HG02885 (cell line): ENCODE data around the gene AKT2.

Experiments
- ATAC-seq: cut with Tn5 transposase; IDR thresholded peaks from one replicate; pipeline ENCODE4 v1.9.1; 2021; ENCODE audit warnings: mild to moderate bottlenecking; ENCODE audit not compliant: unreplicated experiment, poor library complexity

The AKT2 gene

DNA sequence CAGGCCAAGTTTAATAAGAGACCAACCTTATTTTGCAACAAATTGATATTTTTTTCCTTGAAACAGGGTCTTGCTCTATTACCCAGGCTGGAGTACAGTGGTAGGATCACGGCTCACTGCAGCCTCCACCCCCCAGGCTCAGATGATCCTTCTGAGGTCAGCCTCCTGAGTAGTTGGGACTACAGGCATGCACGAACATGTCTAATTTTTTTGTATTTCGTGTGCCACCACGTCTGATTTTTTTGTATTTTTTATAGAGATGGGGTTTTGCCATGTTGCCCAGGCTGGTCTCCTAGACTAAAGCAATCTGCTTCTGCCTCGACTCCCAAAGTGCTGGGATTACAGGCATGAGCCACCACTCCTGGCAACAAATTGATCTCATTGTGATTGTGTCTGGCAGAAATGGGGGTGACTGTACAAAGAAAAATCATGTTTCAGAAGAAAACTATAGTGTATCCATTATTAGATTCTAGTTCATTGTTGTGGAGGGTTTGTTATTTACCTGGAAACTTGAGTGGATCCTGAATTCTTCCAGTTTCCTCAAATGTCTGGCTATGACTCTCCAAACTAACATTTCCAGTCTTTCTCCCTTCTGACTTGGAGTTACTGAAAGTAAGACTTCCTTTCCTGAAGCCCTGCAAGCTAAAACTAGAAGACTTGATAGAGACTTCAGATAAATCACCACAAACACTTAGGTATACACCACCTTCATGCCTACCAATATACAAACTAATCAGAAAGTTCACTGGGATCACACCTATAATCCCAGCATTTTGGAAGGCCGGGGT, 17.3 kb upstream of the AKT2 start:
- no peak for ATAC-seq

DNA sequence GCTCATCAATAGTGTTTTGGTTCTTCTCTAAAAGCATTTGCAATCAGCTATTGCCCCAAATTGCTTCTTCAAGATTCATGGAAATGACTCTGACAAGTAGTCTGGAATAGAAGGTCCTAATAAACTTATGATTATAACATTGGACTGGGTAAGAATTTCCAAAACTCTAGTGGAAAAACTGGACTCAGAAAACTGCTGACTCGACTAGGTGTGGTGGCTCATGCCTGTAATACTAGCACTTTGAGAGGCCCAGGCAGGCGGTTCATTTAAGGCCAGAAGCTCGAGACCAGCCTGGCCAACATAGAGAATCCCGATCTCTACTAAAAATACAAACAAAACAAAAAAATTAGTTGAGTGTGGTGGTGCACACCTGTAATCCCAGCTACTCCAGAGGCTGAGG, 15.5 kb upstream of the AKT2 start:
- no peak for ATAC-seq

DNA sequence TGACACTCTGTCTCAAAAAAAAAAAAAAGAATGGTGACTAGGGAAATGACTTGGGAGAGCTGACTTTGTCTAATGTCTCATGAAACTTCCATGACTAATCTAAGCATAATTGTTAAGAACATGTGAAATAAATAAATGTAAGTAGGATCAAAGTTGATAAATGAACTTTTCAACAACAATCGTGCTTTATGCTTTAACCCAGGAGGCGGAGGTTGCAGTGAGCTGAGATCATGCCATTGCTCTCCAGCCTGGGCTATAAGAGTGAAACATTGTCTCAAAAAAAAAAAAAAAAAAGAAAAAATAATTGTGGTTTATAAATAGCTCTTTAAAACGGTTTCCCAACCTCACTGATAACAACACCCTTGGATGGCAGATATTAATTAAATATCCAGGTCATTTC, 12.9 kb upstream of the AKT2 start:
- no peak for ATAC-seq

DNA sequence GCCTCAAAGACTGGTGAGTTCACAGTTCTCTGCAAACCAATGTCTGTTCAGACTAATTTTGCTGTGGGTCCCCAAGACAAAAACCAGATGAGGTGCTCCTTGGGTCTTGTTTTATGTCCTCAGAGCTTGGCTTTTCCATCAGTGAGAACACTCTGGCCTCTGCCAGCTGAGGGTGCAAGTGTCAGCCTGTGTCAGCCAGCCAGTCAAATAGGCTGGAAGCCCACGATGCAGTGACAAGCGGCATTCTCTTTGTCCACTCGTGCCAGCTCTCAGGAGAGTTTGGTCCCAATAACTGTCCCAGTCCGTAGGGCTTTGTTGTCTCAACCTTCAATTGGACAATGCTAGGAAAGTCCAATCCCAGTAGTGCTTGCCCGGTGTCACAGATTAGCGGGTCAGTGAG, 9.4 kb upstream of the AKT2 start:
- no peak for ATAC-seq

DNA sequence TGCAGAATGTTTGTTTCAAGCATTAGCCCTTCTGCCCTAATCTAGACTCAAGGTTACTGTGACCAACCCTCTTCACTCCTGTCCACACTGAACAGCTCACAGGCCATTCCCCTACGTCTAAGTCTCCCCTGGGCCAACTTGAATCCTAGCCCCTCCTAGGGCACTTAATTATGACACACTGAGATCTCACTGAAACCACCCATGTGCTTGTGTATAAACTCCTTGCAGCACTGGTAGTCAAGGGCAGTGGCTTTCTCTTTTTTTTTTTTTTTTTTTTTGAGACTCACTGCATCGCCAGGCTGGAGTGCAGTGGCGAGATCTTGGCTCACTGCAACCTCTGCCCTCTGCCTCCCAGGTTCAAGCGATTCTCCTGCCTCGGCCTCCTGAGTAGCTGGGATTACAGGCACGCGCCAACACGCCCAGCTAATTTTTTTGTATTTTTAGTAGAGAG, 1.9 kb upstream of the AKT2 start:
- ATAC-seq = no peak

DNA sequence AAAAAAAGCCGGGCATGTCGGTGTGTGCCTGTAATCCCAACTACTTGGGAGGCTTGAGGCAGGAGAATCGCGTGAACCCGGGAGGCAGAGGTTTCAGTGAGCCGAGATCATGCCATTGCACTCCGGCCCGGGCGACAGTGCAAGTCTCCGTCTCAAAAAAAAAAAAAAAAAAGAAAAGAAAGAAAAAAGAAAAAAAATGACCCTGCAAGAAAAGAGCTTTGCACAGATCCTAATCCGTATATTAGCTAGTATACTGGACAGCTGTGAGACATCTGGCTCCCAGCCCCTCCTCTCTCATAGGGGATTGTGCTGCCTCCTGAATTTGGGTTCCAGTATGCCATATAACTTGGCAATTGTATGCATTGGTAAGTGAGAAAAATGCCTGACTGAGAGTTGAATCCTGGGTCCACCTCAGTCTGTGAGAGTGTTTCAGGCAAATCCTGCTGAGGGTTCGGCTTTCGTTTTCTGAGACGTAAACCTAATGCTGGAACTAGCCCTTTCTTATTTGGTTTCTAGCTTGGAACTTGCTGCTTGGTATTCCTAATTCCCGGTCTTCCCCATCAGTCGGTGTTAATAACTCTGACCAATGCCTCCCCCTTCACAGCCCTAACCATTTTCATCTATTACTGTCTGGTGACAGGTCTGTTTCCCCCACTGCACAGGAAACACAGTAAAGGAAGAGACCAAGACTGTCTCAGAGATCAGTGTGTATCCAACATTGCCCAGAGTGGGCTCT, 1.3 kb upstream of the AKT2 start:
- ATAC-seq = no peak

DNA sequence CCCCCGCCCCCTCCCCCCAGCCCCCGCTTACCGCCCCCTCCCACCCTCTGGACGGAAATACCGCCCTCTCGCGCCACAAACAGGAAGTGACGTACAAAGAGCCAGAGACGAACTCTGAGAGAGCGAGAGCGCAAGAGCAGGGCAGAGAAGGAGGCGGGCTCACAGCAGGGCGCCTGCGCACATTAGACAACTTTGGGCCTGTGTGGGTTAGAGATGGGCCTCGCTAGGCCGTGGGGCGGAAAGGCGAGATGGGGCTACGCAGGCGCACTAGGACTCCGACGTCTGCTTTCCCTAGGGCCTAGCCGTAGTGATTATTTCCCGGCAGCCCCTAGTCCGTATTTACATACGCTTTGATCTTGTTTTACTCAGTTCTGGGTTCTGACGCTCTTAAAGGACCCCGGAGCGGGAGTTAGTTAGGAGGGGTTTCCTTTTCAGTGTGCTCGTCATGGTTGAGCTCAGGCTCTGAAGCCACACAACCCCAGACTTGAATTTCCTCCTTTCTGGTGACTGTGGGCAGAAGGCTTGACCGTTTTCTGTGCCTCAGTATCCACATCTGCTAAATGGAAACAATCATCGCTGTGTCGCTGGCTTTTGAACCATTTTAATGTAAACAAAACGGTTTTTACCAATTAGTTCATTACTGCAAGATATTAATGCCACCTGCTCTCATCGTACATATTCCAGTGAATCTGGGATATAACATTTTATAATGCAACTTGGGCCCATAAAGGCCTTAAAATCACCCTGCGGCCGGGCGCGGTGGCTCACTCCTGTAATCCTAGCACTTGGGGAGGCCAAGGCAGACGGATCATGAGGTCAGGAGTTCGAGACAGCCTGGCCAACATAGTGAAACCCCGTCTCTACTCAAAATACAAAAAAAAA, 449 bp upstream of the AKT2 start:
- ATAC-seq = peak; percentile 86

DNA sequence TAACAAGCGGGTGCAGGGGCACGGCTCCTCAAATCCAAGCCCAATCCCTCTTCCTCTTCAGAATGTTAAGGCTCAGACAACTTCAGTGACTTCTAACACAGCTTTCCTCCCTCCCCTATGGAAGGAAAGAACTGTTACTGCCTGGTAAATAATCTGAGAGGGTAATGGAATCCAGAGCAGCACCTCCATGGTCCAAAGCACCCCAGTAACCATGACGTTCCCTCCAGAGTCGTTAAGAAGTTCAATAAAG, 969 bp downstream of the AKT2 start:
- ATAC-seq = no peak

DNA sequence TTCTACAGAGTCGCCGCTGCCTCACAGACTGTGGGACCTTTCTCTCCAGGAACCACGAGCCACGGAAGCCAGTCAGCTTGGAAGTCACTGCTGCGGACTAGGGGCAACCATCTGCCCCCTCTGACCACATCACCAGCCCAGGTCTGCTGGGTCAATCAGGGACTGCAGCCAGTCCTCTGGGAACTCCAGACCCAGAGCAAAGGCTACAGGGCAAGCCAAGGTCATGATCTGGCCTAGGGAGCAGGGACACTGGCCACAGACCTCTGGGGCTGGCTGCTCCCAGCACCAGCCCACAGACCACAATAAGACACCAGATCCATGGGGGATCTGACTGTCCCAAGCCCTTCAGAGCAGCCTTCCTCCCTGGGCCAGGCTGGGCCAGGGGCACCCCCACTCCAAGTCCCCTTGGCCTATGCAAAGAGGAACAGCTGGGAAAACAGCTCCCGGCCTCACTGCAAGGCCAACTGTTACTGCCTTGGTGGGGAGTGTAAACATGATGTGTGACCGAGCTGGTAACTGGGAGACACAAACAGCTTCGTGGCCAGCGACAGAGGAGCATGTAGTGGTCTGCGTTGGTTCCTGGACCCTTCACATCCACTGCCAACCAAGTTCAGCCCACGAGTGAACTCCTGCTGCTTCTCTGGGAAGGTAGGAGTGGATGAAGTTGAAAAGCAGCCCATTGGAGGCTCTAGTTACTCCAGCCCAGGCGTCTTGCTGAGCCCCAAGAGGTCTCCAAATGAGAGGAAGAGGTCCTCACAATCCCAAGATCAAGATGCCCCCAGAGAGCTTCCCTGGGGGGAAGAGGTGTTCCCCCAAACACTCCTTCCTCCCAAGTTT, 1.5 kb downstream of the AKT2 start:
- no peak for ATAC-seq

DNA sequence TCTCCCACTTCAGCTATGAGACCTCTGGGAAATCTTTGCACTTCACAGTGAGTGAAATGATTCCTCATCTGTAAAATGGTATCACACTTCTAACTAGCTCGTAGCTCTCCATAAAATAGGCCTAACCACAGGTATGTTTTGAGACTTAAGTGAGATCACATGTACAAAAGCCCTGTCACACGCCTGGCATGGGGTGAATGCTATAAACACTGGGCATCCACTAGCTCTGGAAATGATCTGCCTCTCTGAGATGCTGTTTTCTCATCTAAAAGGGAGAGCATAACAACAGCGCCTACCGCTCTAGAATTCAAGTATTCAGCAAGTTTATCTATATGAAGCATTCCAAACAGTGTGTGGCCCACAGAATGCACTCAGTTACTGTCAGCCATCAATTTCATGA, 2.2 kb downstream of the AKT2 start:
- ATAC-seq = no peak

DNA sequence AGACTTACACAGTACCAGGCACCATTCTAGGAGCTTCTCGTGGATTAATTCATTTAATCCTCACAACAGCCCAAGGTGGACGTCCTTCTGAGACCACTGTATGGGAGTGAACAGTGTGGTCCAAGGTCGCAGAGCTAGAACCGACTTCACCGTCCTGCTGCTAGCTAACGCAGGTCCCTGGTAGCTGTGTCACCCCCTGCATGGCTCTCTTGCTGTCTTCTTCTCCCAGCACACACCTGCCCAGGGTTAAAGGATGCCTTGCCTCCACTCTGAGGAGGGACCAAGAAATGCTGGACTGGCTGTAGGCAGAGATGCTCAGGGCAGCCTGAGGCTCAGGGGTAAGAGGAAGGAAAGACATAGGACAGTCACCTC, 3.0 kb downstream of the AKT2 start:
- ATAC-seq = no peak

DNA sequence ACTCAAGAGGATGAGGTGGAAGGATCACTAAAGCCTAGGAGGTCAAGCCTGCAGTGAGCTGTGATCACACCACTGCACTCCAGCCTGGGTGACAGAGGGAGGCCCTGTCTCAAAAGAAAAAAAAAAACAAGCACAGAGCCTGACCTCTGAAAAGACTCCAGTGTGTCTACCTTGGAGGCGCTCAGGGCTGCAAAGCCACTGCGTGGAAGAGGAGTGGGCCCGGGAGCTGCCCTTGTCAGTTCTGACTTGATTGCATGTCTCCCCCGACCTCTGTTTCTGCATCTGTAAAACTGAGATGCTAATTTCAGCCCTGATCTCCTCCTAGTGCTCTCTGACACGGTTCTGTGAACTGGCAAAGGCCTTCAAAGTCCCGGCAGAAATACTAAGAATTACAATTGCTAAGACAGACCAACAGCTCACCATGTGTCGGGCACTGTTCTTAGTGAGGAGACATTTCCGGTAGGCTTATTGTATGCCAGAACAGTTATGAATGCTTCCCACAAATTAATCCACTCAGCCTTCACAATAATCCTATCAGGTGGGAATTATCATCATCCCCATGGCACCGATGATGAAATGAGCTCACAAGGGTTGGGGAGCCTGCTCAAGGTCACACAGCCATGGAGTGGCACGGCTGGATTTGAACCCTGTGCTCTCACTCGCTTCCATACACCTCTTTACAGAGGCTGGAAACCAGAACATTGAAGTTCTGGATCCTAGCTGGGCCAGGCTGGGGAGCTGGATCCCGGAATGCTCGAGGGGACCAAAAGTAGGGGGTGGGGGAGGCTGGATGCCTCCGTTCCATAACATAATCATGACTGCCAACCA, 3.5 kb downstream of the AKT2 start:
- no peak for ATAC-seq

DNA sequence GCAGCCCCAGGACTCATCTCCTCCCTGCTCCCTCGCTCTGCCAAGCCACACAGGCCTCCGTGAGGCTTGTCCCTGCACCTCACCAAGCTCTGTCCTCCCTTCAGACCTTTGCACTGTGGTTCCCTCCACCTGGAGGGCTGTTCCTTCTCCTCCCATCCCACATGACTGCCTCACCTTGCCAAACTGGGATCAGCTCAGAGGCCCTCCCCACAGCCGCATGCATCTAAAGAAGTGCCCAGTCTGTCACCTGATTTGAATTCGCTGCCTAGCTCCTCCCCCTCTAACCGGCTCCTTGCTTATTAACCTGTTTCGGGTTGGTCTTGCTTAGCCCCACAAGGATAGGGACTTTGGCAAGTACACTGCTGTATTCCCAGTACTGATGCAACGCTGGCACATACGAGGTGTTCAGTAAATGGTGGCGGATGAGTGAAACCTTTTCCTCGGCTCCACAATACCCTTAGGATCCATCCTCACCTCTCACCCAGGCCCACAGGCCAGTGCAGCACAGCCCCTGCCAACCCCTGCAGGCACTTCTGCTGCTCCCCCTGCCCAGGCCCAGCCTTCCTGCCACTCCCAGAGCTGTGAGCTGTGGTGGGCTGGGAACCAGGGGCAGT, 4.4 kb downstream of the AKT2 start:
- ATAC-seq = no peak

DNA sequence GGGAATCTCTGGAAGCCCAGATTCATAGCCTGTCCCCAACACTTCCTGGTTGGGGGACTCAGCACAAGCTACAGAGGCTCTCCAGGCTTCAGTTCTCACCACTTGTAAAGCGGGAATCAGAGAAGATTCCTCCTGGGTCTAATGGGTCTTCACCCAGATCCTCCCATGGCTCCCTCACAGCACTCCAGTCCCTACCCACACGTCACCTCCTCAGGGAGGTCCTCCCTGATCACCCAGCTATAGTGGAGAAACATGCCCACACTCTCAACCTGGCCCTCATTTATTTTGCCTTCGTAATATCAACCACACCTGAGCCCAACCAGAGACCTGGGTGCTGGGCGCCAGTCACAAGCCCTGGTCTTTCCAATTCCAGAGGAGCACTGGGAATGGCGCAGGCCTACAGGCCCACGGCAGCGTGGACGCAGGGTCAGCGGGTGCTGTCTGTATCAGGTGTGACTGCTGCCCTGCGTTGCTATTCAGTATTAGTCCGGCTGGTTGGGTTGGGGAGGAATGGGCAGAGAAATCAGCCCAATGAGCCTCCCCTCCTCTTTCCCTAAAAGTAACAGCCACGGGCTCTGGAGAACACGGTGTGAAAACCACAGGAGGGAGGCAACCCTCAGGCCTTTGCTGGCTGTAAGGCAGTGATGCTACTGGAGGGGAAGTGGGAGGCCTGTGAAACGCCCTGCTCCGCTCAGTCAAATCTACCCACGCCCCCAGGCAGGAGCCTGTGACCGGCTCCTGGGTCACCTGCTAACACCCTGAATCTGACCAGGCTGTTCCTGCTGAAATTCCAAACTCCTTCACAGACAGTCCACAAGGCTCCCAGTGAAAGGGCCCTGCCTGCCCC, 5.2 kb downstream of the AKT2 start:
- ATAC-seq = peak; percentile 33

DNA sequence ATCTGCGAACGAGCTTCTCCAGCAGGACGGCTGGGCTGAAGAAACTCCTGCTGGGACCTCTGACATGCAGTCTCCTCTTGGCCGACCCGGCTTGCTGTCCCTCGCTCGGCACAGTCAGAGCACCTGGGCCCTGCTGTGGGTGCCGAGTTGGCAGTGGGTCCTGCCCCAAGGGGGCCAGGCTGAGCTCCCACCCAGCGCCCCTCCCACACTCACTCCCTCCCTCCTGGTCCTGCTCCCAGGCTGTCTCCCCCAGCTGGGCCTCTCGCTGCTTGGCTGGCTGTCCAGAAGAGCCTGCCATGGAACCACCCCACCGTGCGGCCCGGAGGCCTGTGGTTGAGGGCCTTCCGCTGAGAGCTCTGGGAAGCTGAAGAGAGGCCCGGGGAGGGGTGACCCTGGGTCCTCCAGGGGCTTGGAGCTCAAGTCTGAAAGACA, 6.0 kb downstream of the AKT2 start:
- no peak for ATAC-seq

DNA sequence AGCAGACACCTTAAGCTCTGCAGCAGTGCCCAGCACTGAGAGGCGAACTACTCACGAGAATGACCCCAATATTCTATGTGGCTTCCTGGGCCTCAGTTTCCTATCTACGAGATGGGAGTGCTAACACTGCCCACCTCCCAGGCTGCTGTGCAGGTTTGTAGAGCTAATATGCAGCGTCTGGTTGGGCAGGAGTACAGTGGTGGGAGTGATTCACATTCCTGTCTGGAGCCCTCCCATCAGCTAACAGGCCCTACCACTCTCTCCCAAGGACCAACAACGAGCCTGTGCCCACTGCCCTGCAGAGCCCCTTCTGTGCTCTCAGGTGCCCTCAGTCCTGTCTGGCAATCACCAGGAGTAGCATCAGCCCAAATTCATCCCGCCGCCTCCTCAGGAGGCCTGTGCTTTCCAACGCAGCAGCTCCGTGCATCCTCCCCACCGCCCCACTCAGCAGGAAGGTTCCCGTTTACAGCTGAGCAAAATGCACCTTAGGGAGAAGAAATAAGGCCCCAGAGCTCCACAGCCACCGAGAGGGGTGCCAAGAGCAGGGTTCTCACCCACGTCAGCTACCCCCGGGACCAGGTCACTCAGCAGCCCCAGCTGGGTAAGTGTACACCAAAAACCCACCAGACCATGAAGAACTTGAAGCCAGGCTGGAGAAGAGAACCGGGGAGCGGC, 6.6 kb downstream of the AKT2 start:
- ATAC-seq = no peak

DNA sequence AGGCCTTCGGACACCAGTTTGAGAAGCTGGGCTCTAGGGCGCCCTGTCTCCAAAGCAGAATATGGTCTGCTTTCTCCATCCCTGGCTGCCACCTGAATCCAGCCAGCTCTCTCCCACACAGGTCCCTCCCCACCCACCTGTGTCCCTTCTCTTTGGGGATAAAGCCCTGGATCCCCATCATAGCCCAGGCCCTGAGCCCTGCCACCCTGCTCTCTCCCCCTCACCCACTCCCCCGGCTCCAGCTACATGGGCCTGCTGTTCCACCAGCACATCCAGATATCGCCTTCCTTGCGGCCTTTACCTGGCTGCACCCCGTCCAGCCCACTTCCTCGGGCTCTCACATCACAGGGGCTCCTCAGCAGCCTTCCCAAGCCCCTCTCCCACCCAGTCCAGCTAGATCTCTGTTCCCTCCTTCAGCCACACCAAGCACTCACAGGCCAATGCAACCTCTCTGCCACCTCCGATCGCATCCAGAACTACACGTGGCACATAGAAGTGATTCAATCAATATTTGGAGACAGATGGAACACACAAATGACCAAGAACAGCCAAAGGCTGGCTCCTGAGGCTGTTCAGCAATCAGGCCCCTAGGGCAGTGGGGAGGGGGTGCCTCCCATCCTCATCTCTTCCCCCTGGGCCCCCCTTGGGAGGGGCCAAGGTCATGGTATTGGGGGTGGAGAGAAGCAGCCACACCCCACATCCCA, 7.6 kb downstream of the AKT2 start:
- no peak for ATAC-seq
